H9 (cell line): ENCODE measurements around the gene GRB2. TPM values are rescaled to one million over a fixed set of nuclear protein-coding genes. Genes with fewer than 3 reads are reported as not detected.
A peak's percentile ranks its signal among the peaks of the same experiment; 100 is the strongest.

ENCODE experiments used
- DNase-seq: peaks from one replicate; pipeline ENCODE4 v3.0.0-alpha.2; 2017
- H2AFZ ChIP-seq: one replicate; pipeline ENCODE4 v1.6.1; 2013; ENCODE audit warnings: mild to moderate bottlenecking, low read length, control low read depth, moderate library complexity
- H2AK5ac ChIP-seq: 2 replicates; pipeline ENCODE4 v1.6.1; 2013; ENCODE audit warnings: low read length, control low read depth, mixed read lengths; ENCODE audit not compliant: insufficient read length
- H2BK120ac ChIP-seq: one replicate; pipeline ENCODE4 v1.6.1; 2013; ENCODE audit warnings: low read depth, mild to moderate bottlenecking, low read length, control low read depth, inconsistent platforms; ENCODE audit not compliant: poor library complexity, severe bottlenecking
- H2BK12ac ChIP-seq: 2 replicates; pipeline ENCODE4 v1.6.1; 2013; ENCODE audit warnings: low read length, control low read depth, mixed read lengths, low read depth; ENCODE audit not compliant: insufficient read length
- H2BK15ac ChIP-seq: 2 replicates; pipeline ENCODE4 v1.6.1; 2013; ENCODE audit warnings: low read depth, low read length, control low read depth
- H2BK20ac ChIP-seq: one replicate; pipeline ENCODE4 v1.6.1; 2013; ENCODE audit warnings: low read depth, mild to moderate bottlenecking, low read length, control low read depth, inconsistent platforms; ENCODE audit not compliant: poor library complexity, severe bottlenecking
- H2BK5ac ChIP-seq: 2 replicates; pipeline ENCODE4 v1.6.1; 2013; ENCODE audit warnings: low read length, control low read depth, mixed read lengths; ENCODE audit not compliant: insufficient read length
- H3K14ac ChIP-seq: 2 replicates; pipeline ENCODE4 v1.6.1; 2013; ENCODE audit warnings: low read length, control low read depth; ENCODE audit not compliant: insufficient read depth
- H3K18ac ChIP-seq: 2 replicates; pipeline ENCODE4 v1.6.1; 2013; ENCODE audit warnings: low read depth, mild to moderate bottlenecking, mixed read lengths, low read length, control low read depth; ENCODE audit not compliant: insufficient read length
- H3K23ac ChIP-seq: 2 replicates; pipeline ENCODE4 v1.6.1; 2013; ENCODE audit warnings: low read length, control low read depth, mixed read lengths, low read depth; ENCODE audit not compliant: insufficient read length
- H3K23me2 ChIP-seq: 2 replicates; pipeline ENCODE4 v1.6.1; 2013; ENCODE audit warnings: low read depth, mild to moderate bottlenecking, mixed read lengths, low read length, control low read depth; ENCODE audit not compliant: insufficient read length, poor library complexity, severe bottlenecking
- H3K27ac ChIP-seq: 2 replicates; pipeline ENCODE4 v1.5.1; 2013; ENCODE audit warnings: low read length, control low read depth, mixed read lengths, low read depth; ENCODE audit not compliant: insufficient read length
- H3K27me3 ChIP-seq: 2 replicates; pipeline ENCODE4 v1.6.1; 2013; ENCODE audit warnings: low read length, control low read depth, inconsistent platforms; ENCODE audit not compliant: insufficient read depth
- H3K4ac ChIP-seq: 2 replicates; pipeline ENCODE4 v1.6.1; 2013; ENCODE audit warnings: low read depth, mild to moderate bottlenecking, control low read depth, inconsistent platforms, low read length, moderate library complexity
- H3K4me1 ChIP-seq: 2 replicates; pipeline ENCODE4 v1.6.1; 2013; ENCODE audit warnings: low read length, control low read depth, inconsistent platforms; ENCODE audit not compliant: insufficient read depth
- H3K4me2 ChIP-seq: 2 replicates; pipeline ENCODE4 v1.6.1; 2013; ENCODE audit warnings: low read length, control low read depth, mixed read lengths; ENCODE audit not compliant: insufficient read length, insufficient read depth
- H3K56ac ChIP-seq: 2 replicates; pipeline ENCODE4 v1.6.1; 2013; ENCODE audit warnings: low read depth, mild to moderate bottlenecking, mixed read lengths, low read length, control low read depth; ENCODE audit not compliant: insufficient read length
- H3K79me1 ChIP-seq: 2 replicates; pipeline ENCODE4 v1.6.1; 2013; ENCODE audit warnings: low read depth, mild to moderate bottlenecking, moderate library complexity, low read length, control low read depth, inconsistent platforms; ENCODE audit not compliant: insufficient read depth, poor library complexity, severe bottlenecking
- H3K79me2 ChIP-seq: 2 replicates; pipeline ENCODE4 v1.6.1; 2013; ENCODE audit warnings: low read length, control low read depth, inconsistent platforms; ENCODE audit not compliant: insufficient read depth
- H3K9ac ChIP-seq: 2 replicates; pipeline ENCODE4 v1.6.1; 2013; ENCODE audit warnings: low read length, control low read depth, mixed read lengths; ENCODE audit not compliant: insufficient read length; ENCODE audit errors: extremely low read depth
- H3K9me3 ChIP-seq: one replicate; pipeline ENCODE4 v1.6.1; 2013; ENCODE audit warnings: low read depth, low read length, inconsistent platforms; ENCODE audit not compliant: control insufficient read depth
- H3T11ph ChIP-seq: one replicate; pipeline ENCODE4 v1.6.1; 2013; ENCODE audit warnings: mild to moderate bottlenecking, low read length, control low read depth, inconsistent platforms
- H4K20me1 ChIP-seq: one replicate; pipeline ENCODE4 v1.6.1; 2013; ENCODE audit not compliant: control insufficient read depth, insufficient read length, insufficient read depth
- H4K5ac ChIP-seq: 2 replicates; pipeline ENCODE4 v1.6.1; 2013; ENCODE audit warnings: low read depth, mild to moderate bottlenecking, mixed read lengths, low read length, control low read depth; ENCODE audit not compliant: insufficient read length
- H4K8ac ChIP-seq: replicated peaks from 2 replicates; pipeline ENCODE4 v1.6.1; 2013; ENCODE audit warnings: low read length, control low read depth, mixed read lengths, low read depth; ENCODE audit not compliant: insufficient read length
- H4K91ac ChIP-seq: 2 replicates; pipeline ENCODE4 v1.6.1; 2013; ENCODE audit warnings: low read depth, mild to moderate bottlenecking, moderate library complexity, mixed read lengths, low read length, control low read depth; ENCODE audit not compliant: insufficient read length
- H3K27ac Mint-ChIP-seq, 3 experiments: 2 replicates in 2 of 3; 3 replicates in 1 of 3; pipeline ENCODE4 v1.8.0; 2020 to 2021; ENCODE audit warnings: mixed read lengths in 3 of 3, mild to moderate bottlenecking in 1 of 3, moderate library complexity in 1 of 3
- H3K27me3 Mint-ChIP-seq: 2 replicates; pipeline ENCODE4 v1.8.0; 2021; ENCODE audit warnings: low read depth, mild to moderate bottlenecking, moderate library complexity, mixed read lengths
- H3K36me3 Mint-ChIP-seq, 3 experiments: 2 replicates in 2 of 3; 3 replicates in 1 of 3; pipeline ENCODE4 v1.8.0; 2020 to 2021; ENCODE audit warnings: low read depth in 3 of 3, mixed read lengths in 3 of 3; ENCODE audit not compliant: insufficient read depth in 1 of 3
- H3K4me1 Mint-ChIP-seq, 2 experiments: 2 replicates each; pipeline ENCODE4 v1.8.0; 2020; ENCODE audit warnings: mixed read lengths in 2 of 2
- H3K4me3 Mint-ChIP-seq, 2 experiments: 2 replicates in 1 of 2; 3 replicates in 1 of 2; pipeline ENCODE4 v1.8.0; 2020 to 2021; ENCODE audit warnings: mild to moderate bottlenecking in 2 of 2, mixed read lengths in 2 of 2, moderate library complexity in 1 of 2
- H3K9me3 Mint-ChIP-seq, 2 experiments: 2 replicates in 1 of 2; 3 replicates in 1 of 2; pipeline ENCODE4 v1.8.0; 2020; ENCODE audit warnings: mild to moderate bottlenecking in 2 of 2, mixed read lengths in 2 of 2, moderate library complexity in 1 of 2
- CTCF ChIP-seq: fragments of 200-600 bp; sonication (generic); conservative IDR thresholded peaks from 3 replicates; pipeline ENCODE4 v1.8.0; 2021; ENCODE audit warnings: antibody characterized with exemption, mild to moderate bottlenecking
- WGBS: extraction: QIAGEN DNeasy Blood & Tissue Kit; methylation state at CpG from one replicate; pipeline ENCODE4 v1.1.7; 2013; ENCODE audit warnings: missing lambda C conversion rate, low lambda C conversion rate, mixed read lengths; ENCODE audit not compliant: insufficient read length; ENCODE audit errors: extremely low coverage; 5-methylcytosine and 5-hydroxymethylcytosine counted together
- total RNA-seq: library from RNA; stranded (reverse); gene quantifications from 2 replicates; pipeline ENCODE4 v1.2.1, GENCODE V29; 2021

The GRB2 gene
- total RNA-seq, 1 experiment from 2014 or later = 91.7 TPM

DNA sequence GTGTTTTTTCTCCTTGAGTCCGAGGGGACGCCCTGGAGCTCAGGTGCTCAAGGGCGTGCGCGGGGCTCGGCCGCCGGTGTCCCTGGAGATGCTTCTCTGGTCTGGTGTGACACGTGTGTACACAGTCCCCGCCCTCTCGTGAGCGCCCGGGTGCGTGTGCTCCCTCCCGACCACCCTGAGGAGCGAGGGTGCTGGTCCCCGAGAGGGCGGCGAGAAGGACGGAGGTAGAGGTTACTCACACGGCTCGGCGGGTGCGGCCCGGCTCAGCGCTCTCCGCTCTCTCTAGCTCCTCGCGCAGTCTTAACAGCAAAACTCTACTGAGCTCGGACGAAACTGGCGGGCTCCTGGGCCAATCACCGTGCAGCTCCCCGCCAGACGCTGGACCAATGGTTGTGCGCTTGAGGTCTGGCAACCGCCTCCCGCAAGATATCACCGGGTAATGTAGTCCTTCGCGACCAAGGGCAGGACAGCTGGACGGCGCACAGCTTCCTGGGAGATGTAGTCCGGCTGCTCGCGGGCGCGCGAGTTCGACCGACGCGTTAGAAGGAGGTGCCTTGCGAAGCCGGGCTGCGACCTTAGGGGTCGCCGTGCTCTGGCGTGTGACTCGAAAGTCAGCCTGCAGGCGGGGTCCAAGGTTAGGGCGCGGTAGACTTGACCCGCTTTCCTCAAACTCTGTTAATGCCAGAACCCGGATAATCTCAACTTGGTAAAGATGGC is 116.2 kb downstream of the GRB2 start, which contains the start of gene SLC25A19:
TSS of gene SLC25A19 (minus strand) at position 319 of the 717 bp plus-strand sequence. CDS start 2,669 bp downstream, outside the sequence.
- peak; percentile 100 for DNase-seq
- Mint-ChIP-seq H3K27ac (peak within 1 kb of the TSS in 2 of 3 experiments; percentile 91 to 95; a peak in 5 of 7 replicates), H3K9me3 (no peaks in the 10 kb centered on the region; a peak in 1 of 5 replicates), H3K27me3 (no peaks in the 10 kb centered on the region; the same call in 1 of the 2 replicates), H3K4me1 (peaks cover 8 to 10% of the 10 kb centered on the region in 2 experiments), H3K4me3 (peak within 1 kb of the TSS; percentile 89 to 93), H3K36me3 (peaks cover 3 to 21% (median 8%) of the 10 kb centered on the region in 3 experiments; a peak in 5 of 7 replicates)
- no peaks in the 10 kb centered on the region for H3K9me3 ChIP-seq
- no peak within 1 kb of the TSS for H4K8ac ChIP-seq
- no CpG with 5 or more reads among the region's 65 CpGs for WGBS
- no peak within 1 kb of the TSS for H2BK120ac ChIP-seq
- TF ChIP-seq CTCF = peak; percentile 59; the same call in 2 of the 3 replicates
- H2BK20ac ChIP-seq = no peak within 1 kb of the TSS
- no peak within 1 kb of the TSS for H2BK12ac ChIP-seq
- no peak within 1 kb of the TSS for H4K5ac ChIP-seq
- H3K79me1 ChIP-seq = no peaks in the 10 kb centered on the region
- no peak within 1 kb of the TSS for H3K56ac ChIP-seq
- no peak within 1 kb of the TSS for H3K23ac ChIP-seq
- H3K27ac ChIP-seq = no peak within 1 kb of the TSS
- H3K23me2 ChIP-seq = peaks cover 7% of the 10 kb centered on the region
- H3K9ac ChIP-seq = peak within 1 kb of the TSS; percentile 65
- H3K4ac ChIP-seq = no peak within 1 kb of the TSS
- H3K27me3 ChIP-seq = no peaks in the 10 kb centered on the region
- H4K20me1 ChIP-seq = no peaks in the 10 kb centered on the region
- no peaks in the 10 kb centered on the region for H3K4me1 ChIP-seq
- H3T11ph ChIP-seq = no peak within 1 kb of the TSS
- H4K91ac ChIP-seq = no peak within 1 kb of the TSS
- H3K18ac ChIP-seq = no peak within 1 kb of the TSS
- H2BK15ac ChIP-seq = no peak within 1 kb of the TSS
- no peak within 1 kb of the TSS for H2BK5ac ChIP-seq
- no peak within 1 kb of the TSS for H2AK5ac ChIP-seq
- H3K14ac ChIP-seq = no peak within 1 kb of the TSS; the same call in 1 of the 2 replicates
- peak within 1 kb of the TSS; percentile 70 for H2AFZ ChIP-seq
- H3K79me2 ChIP-seq = no peaks in the 10 kb centered on the region
- H3K4me2 ChIP-seq = peak within 1 kb of the TSS; percentile 85
